ENCODE measurements around the gene CD9.
A peak's percentile ranks its signal among the peaks of the same experiment; 100 is the strongest.

Gene CD9

DNA sequence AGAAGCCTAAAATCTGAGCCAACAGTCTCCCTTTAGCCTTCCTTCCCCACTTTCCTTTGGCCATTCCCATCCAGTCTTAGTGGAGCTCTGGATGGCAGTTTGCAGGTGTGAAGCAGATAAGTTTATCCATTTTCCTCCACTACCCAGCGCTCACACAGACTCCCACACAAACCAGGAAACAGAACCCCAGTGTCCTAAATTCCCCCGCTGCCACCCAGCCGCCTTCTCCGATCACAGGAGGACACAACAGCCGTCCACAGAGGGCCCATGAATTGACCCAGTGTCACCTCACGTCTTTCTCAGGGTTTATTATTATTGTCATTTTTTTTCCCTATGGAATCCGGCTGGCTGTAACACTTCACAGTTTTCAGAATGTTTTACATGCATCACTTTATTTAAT, 16.4 kb downstream of the CD9 start:
- H3K27me3 Mint-ChIP-seq (ENCODE audit: low read depth, poor library complexity) = peaks cover 20% of the 10 kb centered on the region
- no peaks in the 10 kb centered on the region for H3K9me3 Mint-ChIP-seq
- peak overlapping the region; percentile 34 for H3K27ac Mint-ChIP-seq
- H3K4me1 Mint-ChIP-seq = peaks cover 68% of the 10 kb centered on the region
- TF ChIP-seq, protein P1, sequence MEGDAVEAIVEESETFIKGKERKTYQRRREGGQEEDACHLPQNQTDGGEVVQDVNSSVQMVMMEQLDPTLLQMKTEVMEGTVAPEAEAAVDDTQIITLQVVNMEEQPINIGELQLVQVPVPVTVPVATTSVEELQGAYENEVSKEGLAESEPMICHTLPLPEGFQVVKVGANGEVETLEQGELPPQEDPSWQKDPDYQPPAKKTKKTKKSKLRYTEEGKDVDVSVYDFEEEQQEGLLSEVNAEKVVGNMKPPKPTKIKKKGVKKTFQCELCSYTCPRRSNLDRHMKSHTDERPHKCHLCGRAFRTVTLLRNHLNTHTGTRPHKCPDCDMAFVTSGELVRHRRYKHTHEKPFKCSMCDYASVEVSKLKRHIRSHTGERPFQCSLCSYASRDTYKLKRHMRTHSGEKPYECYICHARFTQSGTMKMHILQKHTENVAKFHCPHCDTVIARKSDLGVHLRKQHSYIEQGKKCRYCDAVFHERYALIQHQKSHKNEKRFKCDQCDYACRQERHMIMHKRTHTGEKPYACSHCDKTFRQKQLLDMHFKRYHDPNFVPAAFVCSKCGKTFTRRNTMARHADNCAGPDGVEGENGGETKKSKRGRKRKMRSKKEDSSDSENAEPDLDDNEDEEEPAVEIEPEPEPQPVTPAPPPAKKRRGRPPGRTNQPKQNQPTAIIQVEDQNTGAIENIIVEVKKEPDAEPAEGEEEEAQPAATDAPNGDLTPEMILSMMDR (IDR thresholded peaks at IDR 0.05) = no peak
- H3K4me3 Mint-ChIP-seq = no peak overlapping the region
- no peaks in the 10 kb centered on the region for H3K36me3 Mint-ChIP-seq (ENCODE audit: low read depth)
- no peak for DNase-seq

DNA sequence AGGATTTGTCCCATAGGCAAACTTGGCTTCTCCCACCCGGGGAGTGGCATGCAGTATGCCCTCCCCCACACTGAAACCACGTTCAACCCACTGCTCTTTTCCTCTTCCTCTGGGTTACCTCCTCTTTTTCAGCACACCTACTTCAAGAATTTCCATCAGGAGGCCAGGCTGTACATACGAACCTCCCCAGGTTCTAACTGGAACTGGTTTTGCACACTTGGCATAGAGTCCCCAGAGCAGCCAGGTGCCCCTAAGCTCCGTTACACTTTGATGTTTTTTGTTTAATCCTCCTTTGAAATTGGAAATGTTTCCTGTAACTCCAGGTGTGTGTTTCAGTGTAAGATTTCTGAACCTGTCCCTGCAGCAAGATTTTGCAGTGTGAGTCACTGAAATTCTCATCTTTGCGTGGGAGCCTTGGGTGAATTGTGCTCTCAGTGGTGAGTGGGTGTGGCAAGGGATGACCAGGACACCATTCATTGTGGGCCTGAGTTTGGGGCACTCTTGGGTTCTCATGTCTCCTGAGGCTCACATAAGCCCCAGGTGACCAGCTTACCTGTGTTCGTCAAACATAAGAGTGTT, 18.2 kb downstream of the CD9 start:
- Mint-ChIP-seq H3K4me3 (no peak overlapping the region), H3K36me3 (ENCODE audit: low read depth) (no peaks in the 10 kb centered on the region), H3K9me3 (no peaks in the 10 kb centered on the region), H3K27ac (no peak overlapping the region), H3K27me3 (ENCODE audit: low read depth, poor library complexity) (peaks cover 14% of the 10 kb centered on the region), H3K4me1 (peaks cover 63% of the 10 kb centered on the region)
- DNase-seq = no peak
- TF ChIP-seq, protein P1 (IDR thresholded peaks at IDR 0.05) = no peak

DNA sequence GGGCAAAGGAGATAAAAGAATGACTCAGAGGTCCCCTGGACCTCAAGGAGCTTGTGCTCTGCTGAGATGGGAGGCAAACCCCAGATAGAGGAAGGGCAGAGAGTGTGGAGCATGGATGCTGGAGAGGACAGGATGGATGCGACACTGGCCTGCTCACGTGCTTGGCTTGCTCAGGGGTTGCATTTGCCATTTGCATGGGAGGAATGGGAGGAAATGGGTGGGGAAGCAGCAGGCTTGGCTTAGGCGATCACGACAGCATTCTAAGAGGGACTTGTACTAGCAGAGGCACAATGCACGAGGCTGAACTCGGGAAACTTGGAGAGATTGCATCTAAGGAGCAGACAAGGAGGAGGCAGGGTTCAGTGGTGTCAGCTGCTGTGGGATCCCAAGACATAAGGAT, 19.8 kb downstream of the CD9 start:
- TF ChIP-seq, protein P1 (IDR thresholded peaks at IDR 0.05) = no peak
- peaks cover 11% of the 10 kb centered on the region for H3K27me3 Mint-ChIP-seq (ENCODE audit: low read depth, poor library complexity)
- peaks cover 64% of the 10 kb centered on the region for H3K4me1 Mint-ChIP-seq
- no peaks in the 10 kb centered on the region for H3K36me3 Mint-ChIP-seq (ENCODE audit: low read depth)
- no peak overlapping the region for H3K27ac Mint-ChIP-seq
- H3K4me3 Mint-ChIP-seq = no peak overlapping the region
- no peak for DNase-seq
- no peaks in the 10 kb centered on the region for H3K9me3 Mint-ChIP-seq

DNA sequence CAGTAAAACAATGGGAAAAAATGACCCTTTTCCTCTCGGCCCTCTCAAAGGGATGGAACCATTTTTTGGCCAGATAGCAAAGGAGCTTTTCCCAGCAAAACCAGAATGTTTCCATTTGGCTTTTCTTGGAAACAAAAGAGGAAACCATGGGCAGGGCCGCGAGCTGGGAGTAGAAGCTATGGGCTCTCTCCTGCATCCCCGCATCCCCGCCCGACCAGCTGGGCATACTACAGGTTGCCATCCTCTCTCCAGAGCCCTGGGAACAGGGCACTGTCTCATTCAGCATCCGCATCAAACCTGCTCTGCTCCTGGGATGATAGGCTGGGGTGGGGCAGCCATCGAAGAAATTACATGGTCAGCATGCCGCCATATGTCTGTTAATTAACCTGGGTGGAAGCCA, 20.9 kb downstream of the CD9 start:
- Mint-ChIP-seq H3K4me3 (no peak overlapping the region), H3K27me3 (ENCODE audit: low read depth, poor library complexity) (peaks cover 6% of the 10 kb centered on the region), H3K36me3 (ENCODE audit: low read depth) (no peaks in the 10 kb centered on the region), H3K9me3 (no peaks in the 10 kb centered on the region), H3K27ac (no peak overlapping the region), H3K4me1 (peaks cover 61% of the 10 kb centered on the region)
- DNase-seq = no peak
- TF ChIP-seq, protein P1 (IDR thresholded peaks at IDR 0.05) = no peak

DNA sequence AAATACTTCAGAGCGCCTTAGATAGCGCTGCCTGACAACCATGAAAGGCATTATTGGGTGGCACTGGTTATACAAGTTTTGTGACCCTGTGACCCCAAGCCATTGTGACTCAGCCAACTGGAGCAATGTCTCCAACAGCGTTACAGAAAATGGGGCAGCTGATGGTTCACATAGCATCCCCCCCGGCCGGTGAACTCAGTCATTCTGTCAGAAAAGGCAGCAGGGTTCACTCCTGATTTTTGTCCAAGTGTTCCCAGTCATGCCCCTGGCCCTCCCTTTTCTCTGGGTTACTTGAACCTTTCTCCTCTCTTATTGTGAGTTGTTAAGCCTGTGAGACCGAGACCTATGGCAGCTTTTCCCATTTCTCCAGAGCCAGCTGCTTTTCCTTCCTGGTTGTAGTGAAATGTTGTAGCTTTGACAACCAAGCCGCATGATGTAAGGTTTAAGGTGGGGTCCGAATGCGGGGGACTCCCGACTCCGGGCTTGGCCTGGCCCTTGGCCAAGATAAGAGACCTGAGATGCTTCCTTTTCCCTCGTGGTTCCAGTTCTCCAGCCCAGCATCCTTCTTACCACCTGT, 22.0 kb downstream of the CD9 start:
- TF ChIP-seq, protein P1 (IDR thresholded peaks at IDR 0.05) = no peak
- H3K36me3 Mint-ChIP-seq (ENCODE audit: low read depth) = no peaks in the 10 kb centered on the region
- no peak for DNase-seq
- peaks cover 60% of the 10 kb centered on the region for H3K4me1 Mint-ChIP-seq
- peaks cover 6% of the 10 kb centered on the region for H3K27me3 Mint-ChIP-seq (ENCODE audit: low read depth, poor library complexity)
- H3K9me3 Mint-ChIP-seq = no peaks in the 10 kb centered on the region
- no peak overlapping the region for H3K4me3 Mint-ChIP-seq
- peak overlapping the region; percentile 72 for H3K27ac Mint-ChIP-seq

DNA sequence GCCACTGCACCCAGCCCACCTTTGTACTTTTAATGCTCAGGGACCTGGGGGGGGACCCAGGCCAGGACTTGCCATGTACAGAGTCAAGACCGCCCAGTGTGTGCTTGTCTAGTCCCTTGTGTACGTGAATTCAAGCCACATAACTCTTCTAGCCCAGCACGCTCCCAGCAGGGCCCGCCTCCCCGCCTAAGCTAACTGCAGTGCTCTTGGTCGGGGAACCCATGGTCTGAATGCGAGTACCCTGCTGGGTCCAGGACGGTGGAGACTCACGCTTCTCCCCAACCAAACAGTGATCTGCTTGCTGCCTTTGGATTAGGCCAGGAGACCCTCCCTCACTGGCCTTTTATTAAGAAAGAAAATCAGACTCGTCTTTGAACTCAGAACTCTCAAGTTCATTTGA, 23.3 kb downstream of the CD9 start:
- Mint-ChIP-seq H3K36me3 (ENCODE audit: low read depth) (no peaks in the 10 kb centered on the region), H3K4me1 (peaks cover 65% of the 10 kb centered on the region), H3K27ac (no peak overlapping the region), H3K9me3 (no peaks in the 10 kb centered on the region), H3K27me3 (ENCODE audit: low read depth, poor library complexity) (peaks cover 4% of the 10 kb centered on the region), H3K4me3 (no peak overlapping the region)
- TF ChIP-seq, protein P1 (IDR thresholded peaks at IDR 0.05) = no peak
- DNase-seq = no peak

All from nephron progenitor cell (in vitro differentiated cells).